ENCODE results near the gene MXD3.

Gene MXD3

GRCh38 chr5:177301503-177302165 lies 10.1 kb downstream of the MXD3 start:
- WGBS, result 95% methylated on average over 7 of the region's 7 CpGs
- Histone ChIP-seq H3K4ac (ENCODE audit: low read depth in 1 of 2, low read length in 2 of 2) (no peak overlapping the region), H3K4me3 (ENCODE audit: insufficient read depth in 1 of 2, low read depth in 1 of 2, low read length in 2 of 2) (peak overlapping the region in 1 of 2 experiments; percentile 98), H3K36me3 (ENCODE audit: control insufficient read depth in 1 of 2, insufficient read depth in 2 of 2, low read depth in 1 of 2, low read length in 2 of 2) (peaks cover 29 to 72% of the 10 kb centered on the region in 2 experiments), H2BK5ac (ENCODE audit: low read depth, low read length, poor library complexity, severe bottlenecking) (no peak overlapping the region), H2BK15ac (ENCODE audit: low read depth, poor library complexity, severe bottlenecking) (no peak overlapping the region), H3K18ac (ENCODE audit: low read depth in 1 of 2, low read length in 2 of 2) (no peak overlapping the region), H3K27me3 (ENCODE audit: control insufficient read depth in 1 of 2, insufficient read depth in 1 of 2, low read length in 2 of 2) (no peaks in the 10 kb centered on the region), H4K91ac (ENCODE audit: low read length) (no peak overlapping the region), H2BK120ac (ENCODE audit: low read depth, low read length) (no peak overlapping the region), H4K8ac (ENCODE audit: low read length) (no peak overlapping the region), H3K27ac (ENCODE audit: low read length, poor library complexity, severe bottlenecking) (peak overlapping the region; percentile 5), H3K14ac (ENCODE audit: low read length in 2 of 2) (no peak overlapping the region), H3K23ac (ENCODE audit: low read length in 2 of 2) (no peak overlapping the region), H3K9ac (ENCODE audit: low read length) (peak overlapping the region; percentile 98), H3K9me3 (ENCODE audit: control insufficient read depth, low read length) (no peaks in the 10 kb centered on the region), H2BK12ac (ENCODE audit: low read length in 2 of 2) (no peak overlapping the region), H2AK5ac (ENCODE audit: low read length, severe bottlenecking) (no peak overlapping the region), H3K4me2 (ENCODE audit: low read length, poor library complexity, severe bottlenecking) (no peak overlapping the region), H3K79me1 (replicated peaks; ENCODE audit: low read length, poor library complexity, severe bottlenecking) (peaks cover 16% of the 10 kb centered on the region), H2AFZ (ENCODE audit: low read depth, low read length) (no peak overlapping the region), H3K4me1 (ENCODE audit: control insufficient read depth, insufficient read depth, low read depth, low read length) (peaks cover 21% of the 10 kb centered on the region)
- no peak for DNase-seq

- Histone ChIP-seq H3K27me3 (ENCODE audit: control insufficient read depth in 1 of 2, insufficient read depth in 1 of 2, low read length in 2 of 2) (no peaks in the 10 kb centered on the region), H3K79me1 (replicated peaks; ENCODE audit: low read length, poor library complexity, severe bottlenecking) (peaks cover 23% of the 10 kb centered on the region), H2BK120ac (ENCODE audit: low read depth, low read length) (no peak overlapping the region), H4K8ac (ENCODE audit: low read length) (no peak overlapping the region), H2AK5ac (ENCODE audit: low read length, severe bottlenecking) (no peak overlapping the region), H2BK5ac (ENCODE audit: low read depth, low read length, poor library complexity, severe bottlenecking) (no peak overlapping the region), H3K36me3 (ENCODE audit: control insufficient read depth in 1 of 2, insufficient read depth in 2 of 2, low read depth in 1 of 2, low read length in 2 of 2) (peaks cover 29 to 72% of the 10 kb centered on the region in 2 experiments), H3K9me3 (ENCODE audit: control insufficient read depth, low read length) (no peaks in the 10 kb centered on the region), H3K4ac (ENCODE audit: low read depth in 1 of 2, low read length in 2 of 2) (no peak overlapping the region), H3K9ac (ENCODE audit: low read length) (peak overlapping the region; percentile 59), H2AFZ (ENCODE audit: low read depth, low read length) (no peak overlapping the region), H4K91ac (ENCODE audit: low read length) (no peak overlapping the region), H3K4me3 (ENCODE audit: insufficient read depth in 1 of 2, low read depth in 1 of 2, low read length in 2 of 2) (no peak overlapping the region), H3K14ac (ENCODE audit: low read length in 2 of 2) (no peak overlapping the region), H3K4me1 (ENCODE audit: control insufficient read depth, insufficient read depth, low read depth, low read length) (peaks cover 21% of the 10 kb centered on the region), H2BK12ac (ENCODE audit: low read length in 2 of 2) (peak overlapping the region in 1 of 2 experiments; percentile 18), H3K18ac (ENCODE audit: low read depth in 1 of 2, low read length in 2 of 2) (no peak overlapping the region), H3K27ac (ENCODE audit: low read length, poor library complexity, severe bottlenecking) (peak overlapping the region; percentile 18), H3K4me2 (ENCODE audit: low read length, poor library complexity, severe bottlenecking) (no peak overlapping the region), H2BK15ac (ENCODE audit: low read depth, poor library complexity, severe bottlenecking) (no peak overlapping the region), H3K23ac (ENCODE audit: low read length in 2 of 2) (no peak overlapping the region)
- WGBS, result 100% methylated on average over 2 of the region's 2 CpGs
- peak; percentile 21 for DNase-seq
Measured at GRCh38 chr5:177300951-177301350, 10.7 kb downstream of the MXD3 start.

- H3K4me3 ChIP-seq (ENCODE audit: insufficient read depth in 1 of 2, low read depth in 1 of 2, low read length in 2 of 2), result no peak overlapping the region
- no peak overlapping the region for H3K23ac ChIP-seq (ENCODE audit: low read length in 2 of 2)
- no peak overlapping the region for H2BK5ac ChIP-seq (ENCODE audit: low read depth, low read length, poor library complexity, severe bottlenecking)
- H2BK120ac ChIP-seq (ENCODE audit: low read depth, low read length), result no peak overlapping the region
- H3K4me1 ChIP-seq (ENCODE audit: control insufficient read depth, insufficient read depth, low read depth, low read length), result peaks cover 21% of the 10 kb centered on the region
- no peaks in the 10 kb centered on the region for H3K27me3 ChIP-seq (ENCODE audit: control insufficient read depth in 1 of 2, insufficient read depth in 1 of 2, low read length in 2 of 2)
- no peak overlapping the region for H2AFZ ChIP-seq (ENCODE audit: low read depth, low read length)
- no peak overlapping the region for H2BK12ac ChIP-seq (ENCODE audit: low read length in 2 of 2)
- H3K18ac ChIP-seq (ENCODE audit: low read depth in 1 of 2, low read length in 2 of 2), result no peak overlapping the region
- no peaks in the 10 kb centered on the region for H3K9me3 ChIP-seq (ENCODE audit: control insufficient read depth, low read length)
- H4K91ac ChIP-seq (ENCODE audit: low read length), result no peak overlapping the region
- peak; percentile 94 for DNase-seq
- no peak overlapping the region for H3K4me2 ChIP-seq (ENCODE audit: low read length, poor library complexity, severe bottlenecking)
- H4K8ac ChIP-seq (ENCODE audit: low read length), result no peak overlapping the region
- H3K4ac ChIP-seq (ENCODE audit: low read depth in 1 of 2, low read length in 2 of 2), result peak overlapping the region in 1 of 2 experiments; percentile 76
- peak overlapping the region; percentile 42 for H3K27ac ChIP-seq (ENCODE audit: low read length, poor library complexity, severe bottlenecking)
- no peak overlapping the region for H2BK15ac ChIP-seq (ENCODE audit: low read depth, poor library complexity, severe bottlenecking)
- H2AK5ac ChIP-seq (ENCODE audit: low read length, severe bottlenecking), result no peak overlapping the region
- H3K36me3 ChIP-seq (ENCODE audit: control insufficient read depth in 1 of 2, insufficient read depth in 2 of 2, low read depth in 1 of 2, low read length in 2 of 2), result peaks cover 30 to 72% of the 10 kb centered on the region in 2 experiments
- WGBS, result 60% methylated on average over 1 of the region's 4 CpGs
- peaks cover 25% of the 10 kb centered on the region for H3K79me1 ChIP-seq (replicated peaks; ENCODE audit: low read length, poor library complexity, severe bottlenecking)
- no peak overlapping the region for H3K14ac ChIP-seq (ENCODE audit: low read length in 2 of 2)
- H3K9ac ChIP-seq (ENCODE audit: low read length), result peak overlapping the region; percentile 59
Measured at GRCh38 chr5:177300236-177300880, 11.3 kb downstream of the MXD3 start.

- no peak overlapping the region for H2BK120ac ChIP-seq (ENCODE audit: low read depth, low read length)
- no peak for DNase-seq
- no peaks in the 10 kb centered on the region for H3K27me3 ChIP-seq (ENCODE audit: control insufficient read depth in 1 of 2, insufficient read depth in 1 of 2, low read length in 2 of 2)
- H3K14ac ChIP-seq (ENCODE audit: low read length in 2 of 2), result no peak overlapping the region
- H3K23ac ChIP-seq (ENCODE audit: low read length in 2 of 2), result no peak overlapping the region
- no peak overlapping the region for H3K9ac ChIP-seq (ENCODE audit: low read length)
- H3K27ac ChIP-seq (ENCODE audit: low read length, poor library complexity, severe bottlenecking), result no peak overlapping the region
- H2BK5ac ChIP-seq (ENCODE audit: low read depth, low read length, poor library complexity, severe bottlenecking), result no peak overlapping the region
- H3K4me3 ChIP-seq (ENCODE audit: insufficient read depth in 1 of 2, low read depth in 1 of 2, low read length in 2 of 2), result no peak overlapping the region
- no peak overlapping the region for H2BK15ac ChIP-seq (ENCODE audit: low read depth, poor library complexity, severe bottlenecking)
- H3K18ac ChIP-seq (ENCODE audit: low read depth in 1 of 2, low read length in 2 of 2), result no peak overlapping the region
- H2AK5ac ChIP-seq (ENCODE audit: low read length, severe bottlenecking), result no peak overlapping the region
- no peak overlapping the region for H4K8ac ChIP-seq (ENCODE audit: low read length)
- 98% methylated on average over 6 of the region's 9 CpGs for WGBS
- no peak overlapping the region for H2BK12ac ChIP-seq (ENCODE audit: low read length in 2 of 2)
- no peak overlapping the region for H3K4me2 ChIP-seq (ENCODE audit: low read length, poor library complexity, severe bottlenecking)
- no peaks in the 10 kb centered on the region for H3K9me3 ChIP-seq (ENCODE audit: control insufficient read depth, low read length)
- peaks cover 36 to 72% of the 10 kb centered on the region in 2 experiments for H3K36me3 ChIP-seq (ENCODE audit: control insufficient read depth in 1 of 2, insufficient read depth in 2 of 2, low read depth in 1 of 2, low read length in 2 of 2)
- H2AFZ ChIP-seq (ENCODE audit: low read depth, low read length), result no peak overlapping the region
- no peak overlapping the region for H4K91ac ChIP-seq (ENCODE audit: low read length)
- peaks cover 32% of the 10 kb centered on the region for H3K79me1 ChIP-seq (replicated peaks; ENCODE audit: low read length, poor library complexity, severe bottlenecking)
- H3K4ac ChIP-seq (ENCODE audit: low read depth in 1 of 2, low read length in 2 of 2), result no peak overlapping the region
- H3K4me1 ChIP-seq (ENCODE audit: control insufficient read depth, insufficient read depth, low read depth, low read length), result peaks cover 20% of the 10 kb centered on the region
Measured at GRCh38 chr5:177299697-177300096, 12.0 kb downstream of the MXD3 start.
